Dedifferentiated amniotic fluid mesenchymal stem cell (primary cell): ENCODE data around the gene ARPC5.
"Not testable (repeated sequence)": the region's sequence is repeated elsewhere in the genome, so short reads cannot be mapped to it uniquely, and the experiment has no call there.

Experiments
- DNase-seq: peaks from one replicate; pipeline ENCODE4 v3.0.0-alpha.2; 2016; ENCODE audit errors: extremely low spot score

The ARPC5 gene

DNA sequence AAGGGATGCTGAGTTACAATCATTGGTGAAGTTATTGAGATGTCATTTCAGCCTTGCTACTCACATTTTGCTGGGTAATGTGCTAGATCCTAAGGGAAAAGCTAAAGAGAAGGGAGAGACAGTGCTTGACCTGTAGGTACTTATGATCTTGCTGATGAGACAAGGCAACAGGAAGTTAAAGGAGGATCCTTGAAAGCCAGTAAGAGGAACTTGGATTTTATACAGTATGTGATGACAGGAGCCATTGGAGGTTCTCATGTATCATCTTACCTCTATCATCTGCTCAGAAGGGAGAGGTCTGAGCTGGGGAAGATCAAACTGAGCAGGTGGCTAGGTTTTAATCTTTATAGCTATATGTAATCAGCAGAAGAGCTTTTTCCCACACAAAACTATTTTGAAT lies 11.2 kb upstream of the ARPC5 start:
- DNase-seq, result no peak

DNA sequence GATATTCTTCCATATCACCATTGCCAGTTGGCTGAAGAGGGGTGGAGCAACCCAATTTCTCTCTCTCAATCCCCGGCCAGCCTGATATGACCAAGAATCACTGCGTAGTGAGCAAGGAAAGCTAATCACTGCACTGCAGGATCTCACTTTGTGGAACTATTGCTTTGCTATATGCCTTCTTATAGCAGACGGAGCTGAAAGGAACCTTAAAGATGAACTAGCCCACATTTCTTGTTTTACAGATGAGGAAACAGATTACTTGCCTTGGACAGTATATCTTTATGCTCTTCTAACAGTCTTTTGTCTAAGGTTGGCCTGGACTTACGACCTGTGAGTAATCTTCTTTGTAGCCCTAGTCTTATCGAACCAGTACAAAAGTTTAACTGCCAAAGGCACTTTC lies 9.9 kb upstream of the ARPC5 start:
- no peak for DNase-seq

DNA sequence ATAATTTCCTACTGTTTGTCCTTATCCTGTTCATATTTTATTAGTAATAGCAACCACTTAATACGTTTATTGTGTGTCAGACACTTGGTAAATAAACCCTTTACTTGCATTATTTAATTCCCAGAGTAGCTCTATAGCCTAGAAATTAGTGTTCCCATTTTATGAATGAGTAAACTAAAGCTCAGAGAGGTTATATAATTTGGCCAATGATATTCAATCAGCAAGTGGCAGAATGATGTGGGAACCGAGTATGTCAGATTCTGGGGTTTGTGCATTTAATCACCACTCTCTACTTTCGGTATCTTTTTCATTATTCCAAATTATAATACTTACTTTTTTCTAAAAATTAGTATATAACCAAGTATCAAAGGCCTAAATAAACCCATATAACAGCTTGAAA lies 6.6 kb upstream of the ARPC5 start:
- DNase-seq, result no peak

GRCh38 chr1:183640193-183640592 lies 4.6 kb upstream of the ARPC5 start:
- DNase-seq, result no peak

GRCh38 chr1:183638649-183639387 lies 3.2 kb upstream of the ARPC5 start:
- DNase-seq, result no peak

GRCh38 chr1:183636783-183637182 lies 1.2 kb upstream of the ARPC5 start:
- no peak for DNase-seq

DNA sequence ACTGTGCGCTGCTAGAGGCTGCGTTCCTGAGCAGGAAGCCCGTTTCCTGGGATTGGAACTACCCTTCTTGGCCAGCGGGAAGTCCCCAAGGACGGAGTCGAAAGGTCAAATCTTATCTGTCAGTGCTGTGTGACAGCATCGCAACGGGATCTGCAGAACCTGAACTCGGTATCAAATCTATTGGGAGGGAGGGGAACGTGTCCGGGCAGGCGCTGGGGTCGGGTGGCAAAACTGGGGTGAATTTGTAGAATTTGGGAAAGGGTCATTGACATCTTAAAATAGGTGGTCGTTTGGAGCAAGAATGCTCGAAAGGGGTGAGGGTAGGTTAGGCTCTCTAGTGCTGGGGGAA lies 725 bp upstream of the ARPC5 start:
- DNase-seq, result no peak

DNA sequence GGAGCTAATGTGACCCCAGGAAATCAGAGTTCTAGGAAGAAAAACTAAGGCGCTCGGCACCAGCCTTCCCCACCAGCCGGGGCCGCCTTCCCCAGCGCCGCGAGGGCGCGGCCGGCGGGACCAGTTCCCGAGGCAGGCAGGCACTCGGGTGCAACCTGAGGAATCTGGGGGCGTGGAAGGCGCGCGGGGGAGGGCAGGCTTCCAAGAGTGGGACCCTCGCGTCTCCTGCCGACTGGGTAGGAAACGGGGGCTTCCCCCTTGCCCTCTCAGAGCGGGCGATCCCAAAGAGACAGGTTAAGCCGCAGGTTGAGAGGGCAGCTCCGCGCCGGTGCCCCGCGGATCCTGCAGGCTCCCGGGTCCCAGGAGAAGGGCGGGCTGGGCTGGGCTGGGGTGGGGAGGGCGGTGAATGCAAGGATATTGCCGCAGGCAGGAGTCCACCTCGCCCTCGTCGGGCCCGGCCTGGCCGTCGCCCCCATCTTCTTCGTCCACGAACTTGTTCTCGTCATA lies 431 bp downstream of the ARPC5 start:
- no peak for DNase-seq

DNA sequence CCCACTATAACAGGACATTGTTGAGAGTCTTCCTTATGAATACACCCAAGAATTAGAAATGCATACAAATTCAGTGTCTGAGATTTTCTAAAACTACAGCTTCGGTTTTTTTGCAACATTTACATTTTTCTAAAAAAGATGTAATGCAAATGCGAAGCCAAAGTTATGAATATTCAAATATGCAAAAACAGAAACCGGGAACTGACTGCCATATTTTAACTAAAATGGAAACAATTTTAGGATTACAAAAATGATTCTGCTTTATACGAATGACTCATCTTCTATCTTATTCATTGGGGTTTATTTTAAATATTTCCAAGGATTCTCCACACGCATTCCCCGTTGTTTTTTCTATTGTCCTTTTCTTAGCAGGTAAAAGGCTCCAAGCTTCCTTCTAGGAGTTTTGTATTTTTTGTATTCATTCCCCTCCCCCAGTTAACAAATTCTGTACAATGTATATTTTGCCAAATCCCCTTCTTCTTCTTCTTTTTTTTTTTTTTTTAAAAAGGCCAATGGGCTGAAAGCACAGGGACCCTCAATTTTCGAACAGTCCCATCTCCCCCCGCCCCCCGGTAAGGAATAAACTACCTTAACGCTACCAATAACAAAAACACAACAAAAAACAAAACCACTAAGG lies 1.0 kb downstream of the ARPC5 start:
- DNase-seq, result no peak

DNA sequence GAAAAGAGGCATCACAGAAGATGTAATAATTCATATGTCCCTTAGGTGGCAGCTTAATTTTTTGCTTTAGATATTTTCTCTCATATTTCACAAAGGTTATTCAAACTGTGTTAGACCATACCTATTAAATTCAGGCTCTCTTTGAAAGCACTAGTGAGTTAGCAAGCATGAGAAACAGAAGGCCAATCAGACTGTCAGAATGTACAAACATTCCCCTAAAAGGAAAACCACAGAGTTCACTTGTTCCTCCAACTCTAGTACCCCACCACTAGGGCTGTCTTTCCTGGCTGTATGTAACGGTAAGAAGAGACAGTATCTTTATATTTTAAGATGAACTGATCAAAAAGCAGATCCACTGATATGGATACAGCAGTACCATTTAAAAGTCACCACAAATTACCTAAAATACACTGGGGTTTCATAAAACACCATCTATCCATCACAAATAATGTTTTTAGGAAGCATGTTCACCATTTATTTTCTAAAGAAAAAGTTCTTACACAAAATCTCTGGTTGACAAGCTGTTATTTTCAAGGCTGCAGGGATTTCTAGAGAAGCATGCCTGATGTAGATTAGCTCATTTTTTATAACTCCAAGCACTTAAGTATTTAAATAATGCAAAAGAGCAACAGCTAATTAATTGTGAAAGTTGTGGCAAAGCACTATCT lies 1.8 kb downstream of the ARPC5 start:
- peak; percentile 79 for DNase-seq

DNA sequence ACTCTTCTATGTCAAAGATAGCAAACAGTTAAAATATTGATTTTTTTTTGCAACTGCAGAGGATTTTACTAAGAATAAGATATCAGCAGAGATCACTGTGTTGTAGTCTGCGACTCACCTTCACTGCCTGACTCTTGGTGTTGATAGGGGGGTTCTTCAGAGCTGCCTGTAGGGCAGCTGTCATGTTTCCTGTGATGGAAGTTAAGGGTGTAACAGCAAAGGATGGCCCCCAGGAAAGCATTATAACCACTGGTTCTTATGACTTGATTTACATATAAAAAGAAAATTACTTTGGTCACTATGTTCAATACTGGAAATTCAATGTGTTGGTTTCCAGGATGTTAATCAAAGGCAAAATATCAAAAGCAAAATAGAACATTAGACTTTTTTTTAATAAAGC lies 2.6 kb downstream of the ARPC5 start:
- DNase-seq, result no peak

DNA sequence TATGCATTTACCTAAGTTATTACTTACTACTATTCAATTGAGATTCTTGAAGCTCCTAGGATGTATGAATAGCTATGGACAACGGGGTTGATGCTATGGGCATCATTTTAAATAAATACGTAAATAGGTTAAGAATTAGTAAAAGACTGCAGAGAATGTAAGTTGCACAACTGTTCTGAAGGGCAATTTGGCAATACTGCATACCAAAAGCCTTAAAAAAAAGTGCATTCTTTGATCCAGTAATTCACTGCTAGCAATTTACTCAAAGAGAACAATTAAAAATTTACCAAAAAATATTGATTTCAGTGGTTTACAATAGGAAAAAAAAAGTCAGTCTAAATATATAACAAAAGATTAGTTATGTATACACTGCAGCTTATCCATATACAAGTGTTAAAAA lies 3.5 kb downstream of the ARPC5 start:
- DNase-seq, result peak; percentile 70

DNA sequence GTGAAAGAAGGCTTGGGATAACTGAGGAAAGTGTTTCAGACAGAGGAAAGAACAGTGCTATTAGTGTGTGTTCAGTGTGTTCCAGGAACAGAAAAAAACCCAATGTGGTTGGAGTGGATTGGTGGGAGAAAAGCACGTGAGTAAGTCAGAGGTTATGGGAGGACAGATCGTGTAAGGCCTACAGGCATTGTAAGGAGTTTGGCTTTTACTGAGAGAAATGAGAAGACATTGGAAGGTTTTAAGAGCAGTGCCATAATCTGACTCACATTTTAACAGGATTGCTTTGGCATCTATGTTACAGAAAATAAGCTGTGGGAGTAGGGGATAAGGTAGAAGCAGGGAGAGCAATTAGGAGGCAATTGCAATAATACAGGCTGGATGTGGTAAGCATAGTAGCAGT lies 4.8 kb downstream of the ARPC5 start:
- DNase-seq, result peak; percentile 22

- DNase-seq, result no peak
Observed at GRCh38 chr1:183628537-183628936, 7.0 kb downstream of the ARPC5 start.

DNA sequence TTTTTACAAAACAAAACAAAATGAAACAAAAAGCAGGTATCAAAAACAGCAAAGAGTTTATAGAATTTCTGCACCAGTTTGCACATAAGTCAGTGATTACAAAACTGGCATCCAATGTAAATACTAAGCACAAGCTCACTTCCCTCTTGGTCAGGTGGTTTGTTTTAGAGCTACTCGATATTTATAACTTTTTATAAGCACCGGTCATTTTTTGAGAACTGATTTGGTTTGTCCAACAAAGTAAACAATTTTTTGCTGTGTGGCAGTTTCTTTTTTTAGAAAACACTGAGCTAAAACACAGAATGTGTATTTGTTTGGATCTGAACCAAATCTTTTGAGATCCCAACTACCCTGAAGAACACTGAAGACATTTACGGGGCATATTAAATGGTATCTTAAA lies 9.3 kb downstream of the ARPC5 start:
- DNase-seq, result not testable (repeated sequence)

DNA sequence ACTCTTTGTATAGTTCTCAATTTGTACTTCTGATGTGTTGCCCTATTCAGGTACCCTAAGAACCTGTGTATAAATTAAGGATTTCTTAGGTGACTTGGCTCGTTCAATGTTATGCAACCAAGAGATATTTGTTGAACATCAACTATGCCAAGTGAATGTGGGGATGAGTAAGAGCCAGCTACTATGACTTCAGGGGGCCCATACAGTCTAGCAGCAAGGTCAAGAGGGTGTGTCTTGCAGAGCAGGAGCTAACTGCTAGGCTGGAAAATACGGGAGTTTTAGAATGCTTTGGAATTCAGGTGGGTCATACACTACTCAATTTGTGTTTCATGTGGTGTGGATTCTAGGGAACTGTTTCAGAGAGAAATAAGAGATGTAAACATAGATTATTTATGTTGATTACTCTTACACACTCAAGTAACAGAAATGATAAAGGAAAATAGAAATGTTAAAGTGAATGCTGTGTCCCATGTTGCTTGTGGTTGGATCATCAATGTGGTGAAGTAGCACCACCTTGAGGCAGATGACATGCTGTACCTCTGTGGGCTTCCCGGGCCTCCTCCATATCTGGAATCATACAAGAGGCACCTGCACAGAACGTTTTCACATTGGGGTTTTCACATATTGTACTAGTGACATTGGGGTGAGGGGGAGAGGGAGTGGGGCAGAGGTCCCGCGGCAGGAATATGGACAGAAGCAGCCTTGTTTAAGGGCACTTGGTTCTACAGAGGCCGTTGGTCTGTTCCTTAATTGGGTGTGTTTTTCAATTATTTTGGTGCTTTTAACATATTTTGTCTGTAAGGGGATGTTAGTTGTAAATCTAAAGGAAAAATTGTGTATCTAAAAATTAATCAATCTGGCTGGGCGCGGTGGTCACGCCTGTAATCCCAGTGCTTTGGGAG lies 12.4 kb downstream of the ARPC5 start:
- DNase-seq, result peak; percentile 57

DNA sequence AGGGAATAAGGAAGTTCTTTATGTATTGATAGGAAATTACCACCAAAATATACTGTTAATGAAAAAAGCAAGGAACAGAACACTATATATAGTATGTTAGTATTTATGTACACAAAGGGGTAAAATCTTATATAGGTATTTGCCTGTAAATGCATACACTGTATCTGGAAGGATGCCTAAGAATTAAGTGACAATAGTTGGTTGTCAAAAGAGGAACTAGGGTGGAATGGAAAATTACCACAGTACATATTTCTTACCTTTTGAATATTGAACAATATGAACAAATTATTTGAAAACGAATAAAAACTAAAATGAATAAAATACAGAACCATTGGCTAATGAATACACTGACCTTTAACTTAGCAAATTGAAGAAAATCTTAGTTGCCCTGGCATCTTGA lies 13.6 kb downstream of the ARPC5 start:
- no peak for DNase-seq

- no peak for DNase-seq
Observed at GRCh38 chr1:183620311-183620710, 15.3 kb downstream of the ARPC5 start.

- no peak for DNase-seq
Observed at GRCh38 chr1:183619781-183620180, 15.8 kb downstream of the ARPC5 start.

GRCh38 chr1:183618202-183618601 lies 17.4 kb downstream of the ARPC5 start:
- DNase-seq, result not testable (repeated sequence)

DNA sequence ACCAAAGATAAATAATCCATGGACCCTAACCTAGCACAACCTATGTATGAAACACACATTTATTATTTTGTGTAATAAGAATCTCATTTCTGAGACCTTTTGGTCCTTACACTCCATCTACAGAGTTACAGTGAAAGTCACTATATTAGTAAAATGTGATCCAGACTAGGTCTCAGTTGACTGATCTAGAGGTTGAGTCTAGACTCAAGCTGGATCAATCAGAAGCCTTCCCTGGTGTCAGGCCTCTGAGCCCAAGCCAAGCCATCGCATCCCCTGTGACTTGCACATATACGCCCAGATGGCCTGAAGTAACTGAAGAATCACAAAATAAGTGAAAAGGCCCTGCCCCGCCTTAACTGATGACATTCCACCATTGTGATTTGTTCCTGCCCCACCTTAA lies 22.6 kb downstream of the ARPC5 start:
- not testable (repeated sequence) for DNase-seq

- no peak for DNase-seq
Observed at GRCh38 chr1:183612407-183612806, 23.2 kb downstream of the ARPC5 start.
